Calu3 (cell line): ENCODE data around the gene KCNG4. TPM values are rescaled to one million over a fixed set of nuclear protein-coding genes. Genes with fewer than 3 reads are reported as not detected.

Source experiments
- BruUV-seq: library from RNA; stranded (reverse); fragments of 400-500 nt; replicated peaks from 2 replicates; lab custom pipeline; 2021; lab: Mats Ljungman, UMichigan
- CTCF ChIA-PET: fragments of 300-600 bp; sonication (Branson Sonifier 250); formaldehyde crosslinking; loops from one replicate; lab custom pipeline; 2022; ENCODE audit warnings: antibody characterized with exemption; lab: Charles Lee
- DNase-seq: peaks from one replicate; pipeline ENCODE4 v3.0.0; 2022
- H3K27ac Mint-ChIP-seq: one replicate; pipeline ENCODE4 v1.8.0; 2022; ENCODE audit warnings: mixed read lengths; ENCODE audit not compliant: unreplicated experiment
- H3K27me3 Mint-ChIP-seq: one replicate; pipeline ENCODE4 v1.8.0; 2022; ENCODE audit warnings: mixed read lengths; ENCODE audit not compliant: unreplicated experiment
- H3K36me3 Mint-ChIP-seq: one replicate; pipeline ENCODE4 v1.8.0; 2022; ENCODE audit warnings: mild to moderate bottlenecking, moderate library complexity, mixed read lengths; ENCODE audit not compliant: insufficient read depth, unreplicated experiment
- H3K4me1 Mint-ChIP-seq: one replicate; pipeline ENCODE4 v1.8.0; 2022; ENCODE audit warnings: mild to moderate bottlenecking, low read depth, mixed read lengths; ENCODE audit not compliant: unreplicated experiment
- H3K4me3 Mint-ChIP-seq: one replicate; pipeline ENCODE4 v1.8.0; 2022; ENCODE audit warnings: mild to moderate bottlenecking, low read depth, moderate library complexity, mixed read lengths; ENCODE audit not compliant: unreplicated experiment
- H3K9me3 Mint-ChIP-seq: one replicate; pipeline ENCODE4 v1.8.0; 2022; ENCODE audit warnings: low read depth, mixed read lengths; ENCODE audit not compliant: unreplicated experiment
- CTCF ChIP-seq: fragments of 200-600 bp; IDR thresholded peaks from one replicate; pipeline ENCODE4 v1.8.0; 2022; ENCODE audit warnings: antibody characterized with exemption; ENCODE audit not compliant: unreplicated experiment
- intact Hi-C: fragments of 100-400 bp; cut with micrococcal nuclease; formaldehyde crosslinking; loops from one replicate; pipeline ENCODE4 v1.10.0; 2022; ENCODE audit not compliant: unreplicated experiment
- total RNA-seq: library from RNA; stranded (reverse); gene quantifications from 2 replicates; pipeline ENCODE4 v1.2.3, GENCODE V29; 2022

The KCNG4 gene
- total RNA-seq, 1 experiment from 2014 or later, result not detected

- H3K4me1 Mint-ChIP-seq, result no peaks in the 10 kb centered on the region
- H3K27ac Mint-ChIP-seq, result no peak overlapping the region
- H3K9me3 Mint-ChIP-seq, result no peaks in the 10 kb centered on the region
- no peak for DNase-seq
- TF ChIP-seq CTCF, result no peak
- no TSS peak for BruUV-seq
- H3K27me3 Mint-ChIP-seq, result peaks cover 58% of the 10 kb centered on the region
- H3K4me3 Mint-ChIP-seq, result no peak overlapping the region
- H3K36me3 Mint-ChIP-seq, result no peaks in the 10 kb centered on the region
- intact Hi-C loops, result no loop called here
- CTCF ChIA-PET, result no interaction called here
Observed at GRCh38 chr16:84195201-84196093, 44.4 kb downstream of the KCNG4 start.

- no peak for TF ChIP-seq CTCF
- no peak overlapping the region for H3K27ac Mint-ChIP-seq
- H3K9me3 Mint-ChIP-seq, result no peaks in the 10 kb centered on the region
- no peaks in the 10 kb centered on the region for H3K4me1 Mint-ChIP-seq
- BruUV-seq, result no TSS peak
- H3K4me3 Mint-ChIP-seq, result no peak overlapping the region
- CTCF ChIA-PET, result no interaction called here
- DNase-seq, result no peak
- peaks cover 50% of the 10 kb centered on the region for H3K27me3 Mint-ChIP-seq
- H3K36me3 Mint-ChIP-seq, result no peaks in the 10 kb centered on the region
- intact Hi-C loops, result no loop called here
Observed at GRCh38 chr16:84194470-84195200, 45.2 kb downstream of the KCNG4 start.

GRCh38 chr16:84194018-84194417 is 45.8 kb downstream of the KCNG4 start:
- DNase-seq, result no peak
- Mint-ChIP-seq H3K36me3 (no peaks in the 10 kb centered on the region), H3K4me3 (no peak overlapping the region), H3K9me3 (no peaks in the 10 kb centered on the region), H3K27me3 (peaks cover 43% of the 10 kb centered on the region), H3K27ac (no peak overlapping the region), H3K4me1 (no peaks in the 10 kb centered on the region)
- intact Hi-C loops, result no loop called here
- CTCF ChIA-PET, result no interaction called here
- BruUV-seq, result no TSS peak
- TF ChIP-seq CTCF, result no peak

- intact Hi-C loops, result no loop called here
- H3K4me3 Mint-ChIP-seq, result no peak overlapping the region
- no peaks in the 10 kb centered on the region for H3K4me1 Mint-ChIP-seq
- no peak overlapping the region for H3K27ac Mint-ChIP-seq
- BruUV-seq, result no TSS peak
- TF ChIP-seq CTCF, result no peak
- no peaks in the 10 kb centered on the region for H3K9me3 Mint-ChIP-seq
- no peak for DNase-seq
- CTCF ChIA-PET, result no interaction called here
- peaks cover 38% of the 10 kb centered on the region for H3K27me3 Mint-ChIP-seq
- H3K36me3 Mint-ChIP-seq, result no peaks in the 10 kb centered on the region
Observed at GRCh38 chr16:84193480-84193879, 46.3 kb downstream of the KCNG4 start.
